Inflammatory macrophage (primary cell): Measurements from ENCODE around the gene DNAJC15.
"Not testable (repeated sequence)": the region's sequence is repeated elsewhere in the genome, so short reads cannot be mapped to it uniquely, and the experiment has no call there.

Source experiments
- DNase-seq, 2 donors: peaks; one replicate each; pipeline ENCODE4 v3.0.0-alpha.2; 2020 to 2022

DNAJC15 gene

GRCh38 chr13:43046259-43046658 lies 22.9 kb downstream of the DNAJC15 start:
- no peak for DNase-seq

DNA sequence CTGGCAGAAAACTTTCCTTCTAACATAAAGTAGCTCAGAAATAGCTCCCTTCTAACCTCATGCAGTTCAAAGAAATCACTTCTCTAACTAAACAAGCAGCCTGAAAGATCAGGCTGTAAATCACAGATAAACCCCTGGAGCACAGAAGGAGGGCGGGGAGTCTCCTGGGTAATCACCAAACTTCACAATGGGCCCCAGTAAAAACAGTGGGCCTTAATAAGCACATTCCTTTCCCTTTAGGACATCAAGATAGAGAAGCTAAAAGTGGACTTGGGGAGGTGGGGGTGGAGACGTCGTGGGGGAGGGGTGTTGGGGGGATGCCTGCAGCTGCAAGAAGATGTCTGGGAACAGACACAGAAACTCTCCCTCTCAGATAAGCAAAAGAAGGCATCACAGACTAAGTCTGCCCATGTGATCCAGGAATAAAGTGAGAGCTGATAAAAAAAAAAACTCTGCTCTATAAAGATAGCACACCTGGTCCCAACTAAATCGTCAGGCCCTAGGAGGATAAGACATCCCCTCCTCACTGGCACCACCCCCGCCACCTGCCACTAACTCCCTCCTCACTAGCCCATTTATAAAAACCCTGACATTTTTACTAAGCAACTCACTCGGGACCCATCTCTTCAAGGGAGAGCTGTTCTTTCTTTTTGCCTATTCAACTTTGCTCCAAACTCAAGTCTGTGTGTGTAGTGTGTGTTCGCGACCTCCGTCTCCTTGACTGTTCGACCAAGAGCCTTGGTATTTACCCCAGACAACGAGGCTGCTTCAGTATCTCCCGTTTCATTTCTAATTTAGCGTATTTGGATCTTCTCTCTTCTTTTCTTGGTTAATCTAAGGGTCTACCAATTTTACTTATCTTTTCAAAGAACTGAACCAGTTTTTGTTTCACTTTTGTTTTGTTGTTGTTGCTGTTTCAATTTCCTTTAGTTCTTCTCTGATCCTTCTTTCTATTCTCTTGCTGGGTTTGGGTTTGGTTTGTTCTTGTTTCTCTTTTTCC lies 31.7 kb downstream of the DNAJC15 start:
- DNase-seq, result peak in 1 of 2 donors; percentile 10

- no peak for DNase-seq
Measured at GRCh38 chr13:43057653-43058317, 34.4 kb downstream of the DNAJC15 start.

- DNase-seq, result peak; percentile 13 to 43
Measured at GRCh38 chr13:43058318-43058674, 34.9 kb downstream of the DNAJC15 start.

DNA sequence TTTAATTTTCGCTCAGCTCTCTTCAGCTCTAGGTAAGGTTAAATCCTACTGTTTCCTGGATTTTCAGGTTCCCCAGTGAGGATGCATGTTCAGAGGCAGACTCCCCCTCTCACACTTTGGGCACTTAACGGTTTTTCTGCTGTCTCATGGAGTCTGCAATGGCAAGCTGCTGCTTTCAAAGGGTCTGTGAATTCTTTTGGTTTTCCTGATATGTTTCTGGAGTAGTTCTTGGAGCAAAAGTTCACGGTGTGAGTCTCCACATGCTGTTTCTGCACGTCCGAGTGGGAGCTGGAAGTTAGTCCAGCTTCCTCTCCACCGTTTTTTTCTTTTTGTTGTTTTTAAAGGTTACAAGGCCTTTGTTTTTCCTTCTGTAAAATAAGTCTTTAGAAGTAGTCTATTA lies 35.4 kb downstream of the DNAJC15 start:
- DNase-seq, result no peak

DNA sequence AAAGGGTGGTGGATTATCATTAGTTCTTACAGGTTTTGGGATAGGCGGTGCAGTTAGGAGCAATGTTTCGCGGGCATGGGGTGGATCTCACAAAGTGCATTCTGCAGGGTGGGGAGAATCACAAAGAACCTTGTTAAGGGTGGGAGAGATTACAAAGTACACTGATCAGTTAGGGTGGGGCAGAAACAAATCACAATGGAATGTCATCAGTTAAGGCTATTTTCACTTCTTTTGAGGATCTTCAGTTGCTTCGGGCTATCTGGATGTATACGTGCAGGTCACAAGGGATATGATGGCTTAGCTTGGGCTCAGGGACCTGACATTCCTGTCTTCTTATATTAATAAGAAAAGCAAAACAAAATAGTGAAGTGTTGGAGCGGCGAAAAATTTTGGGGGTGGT lies 36.4 kb downstream of the DNAJC15 start:
- not testable (repeated sequence) for DNase-seq

- DNase-seq, result not testable (repeated sequence)
Measured at GRCh38 chr13:43060806-43061205, 37.4 kb downstream of the DNAJC15 start.

GRCh38 chr13:43061496-43062280 lies 38.3 kb downstream of the DNAJC15 start:
- no peak for DNase-seq

DNA sequence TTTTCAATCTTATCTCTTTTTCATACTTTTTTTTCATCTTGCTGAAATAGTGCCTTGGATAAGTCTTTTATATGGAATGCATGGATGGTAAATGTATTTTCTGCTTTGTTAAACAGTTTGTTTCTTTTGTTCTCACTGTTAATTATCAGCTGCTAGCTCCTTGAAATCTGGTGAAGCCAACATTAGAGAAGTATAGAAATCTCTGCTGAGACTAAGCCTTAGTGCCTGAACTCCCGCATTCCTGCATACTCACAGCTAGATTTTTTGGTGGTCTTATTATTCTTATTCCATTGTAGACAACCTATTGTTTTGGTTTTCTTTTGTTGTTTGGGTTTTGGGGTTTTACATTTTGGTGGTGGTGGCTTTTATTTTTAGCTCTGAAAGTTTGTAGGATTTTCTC lies 48.4 kb downstream of the DNAJC15 start:
- no peak for DNase-seq

- DNase-seq, result peak; percentile 14 to 26
Measured at GRCh38 chr13:43072394-43072793, 49.0 kb downstream of the DNAJC15 start.

DNA sequence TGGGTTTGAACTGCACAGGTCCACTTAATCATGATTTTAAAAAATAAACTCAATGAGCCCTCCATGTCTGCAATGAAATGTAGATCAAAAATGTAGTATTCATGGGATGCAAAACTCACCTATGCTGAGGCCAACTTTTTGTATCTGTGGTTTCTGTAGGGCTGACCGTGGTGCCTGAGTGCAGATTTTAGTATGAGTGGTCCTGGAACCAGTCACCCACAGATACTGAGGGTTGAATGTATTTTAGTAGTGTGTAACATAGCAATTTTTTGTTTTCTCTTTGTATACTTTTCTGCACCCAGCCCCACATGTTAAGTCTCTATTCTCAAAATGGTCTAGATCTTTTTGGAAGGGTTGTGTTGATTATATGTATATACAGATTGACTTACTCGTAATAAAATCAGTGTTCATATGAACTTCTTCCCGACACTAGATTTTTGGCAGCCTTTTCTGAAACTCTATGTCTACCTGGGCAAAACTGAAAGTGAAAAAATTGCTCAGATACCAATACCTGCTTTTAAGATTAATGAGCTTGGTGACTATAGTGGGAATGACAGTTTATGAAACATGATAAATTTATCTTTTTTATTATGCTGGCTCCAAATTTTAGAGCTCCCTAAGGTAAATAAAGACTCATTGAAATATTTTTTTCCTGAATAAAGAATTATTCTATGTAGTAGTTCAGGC lies 51.6 kb downstream of the DNAJC15 start:
- no peak for DNase-seq

DNA sequence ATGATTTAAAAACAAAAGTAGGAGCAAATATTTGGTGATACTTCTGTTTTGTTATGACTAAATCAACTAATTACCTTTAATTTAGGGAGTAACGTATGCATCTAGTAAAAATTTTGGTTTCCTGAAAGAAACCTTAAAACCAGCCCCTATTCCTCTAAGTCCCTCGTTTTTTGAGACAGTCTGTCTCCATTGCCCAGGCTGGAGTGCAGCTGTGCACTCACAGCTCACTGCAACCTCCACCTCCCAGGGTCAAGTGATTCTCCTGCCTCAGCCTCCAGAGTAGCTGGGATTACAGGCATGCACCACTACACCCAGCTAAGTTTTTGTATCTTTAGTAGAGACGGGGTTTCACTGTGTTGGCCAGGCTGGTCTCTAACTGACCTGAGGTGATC lies 52.1 kb downstream of the DNAJC15 start:
- DNase-seq, result not testable (repeated sequence)

- no peak for DNase-seq
Measured at GRCh38 chr13:43077046-43077445, 53.7 kb downstream of the DNAJC15 start.

DNA sequence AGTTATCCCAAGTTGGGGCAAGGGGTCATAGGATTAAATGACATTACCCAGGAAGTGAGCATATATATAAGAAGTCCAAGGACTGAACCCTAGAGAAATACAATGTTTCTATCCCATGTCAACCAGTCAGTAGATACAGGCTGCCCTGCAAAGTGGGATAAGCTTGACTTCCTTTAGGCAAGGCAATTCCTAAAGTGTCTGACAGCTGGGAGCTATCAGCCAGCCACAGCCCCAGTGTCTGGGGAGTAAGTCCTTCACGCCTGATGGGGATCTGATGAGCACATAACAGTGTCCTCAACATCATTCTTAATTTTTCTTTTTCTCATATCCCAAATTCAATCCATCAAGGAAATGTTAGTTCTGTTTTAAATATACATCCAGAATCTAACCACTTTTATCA lies 54.1 kb downstream of the DNAJC15 start:
- DNase-seq, result no peak

DNA sequence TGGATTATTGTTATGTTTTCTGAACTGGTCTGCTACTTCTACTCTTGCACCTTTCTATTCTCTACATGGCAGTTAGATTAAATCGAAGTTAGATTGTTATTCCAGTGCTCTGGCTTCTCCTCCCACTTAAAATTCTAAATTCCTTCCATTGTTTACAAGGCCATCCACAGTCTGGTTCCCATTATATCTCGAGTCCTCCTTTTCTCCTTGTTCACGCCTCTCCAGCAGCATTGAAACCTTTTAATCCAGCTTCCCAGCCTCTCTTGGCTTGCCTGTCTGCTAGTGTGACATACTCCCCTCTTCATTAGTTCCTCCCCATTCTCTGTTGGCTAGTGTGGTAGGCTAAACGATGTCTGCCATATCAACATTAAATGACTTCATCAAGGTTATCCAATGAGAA lies 54.5 kb downstream of the DNAJC15 start:
- no peak for DNase-seq

DNA sequence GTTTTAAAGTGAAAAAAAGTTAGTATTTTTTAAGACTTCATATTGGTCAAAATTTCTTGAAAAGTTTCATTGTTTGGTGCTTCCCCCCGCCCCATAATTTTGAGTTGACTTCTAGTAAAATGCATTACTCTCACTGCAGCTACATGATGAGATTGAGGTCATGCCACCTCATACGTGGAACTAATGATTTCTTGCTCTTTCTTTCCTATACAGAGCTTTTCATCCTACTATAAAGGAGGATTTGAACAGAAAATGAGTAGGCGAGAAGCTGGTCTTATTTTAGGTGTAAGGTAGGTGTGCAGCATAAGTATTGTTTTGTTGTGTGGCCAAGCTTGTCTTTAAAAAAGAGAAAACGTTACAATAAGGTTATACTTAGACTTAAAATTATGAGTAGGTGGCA lies 55.0 kb downstream of the DNAJC15 start:
- DNase-seq, result no peak

- no peak for DNase-seq
Measured at GRCh38 chr13:43079392-43079931, 56.1 kb downstream of the DNAJC15 start.

DNA sequence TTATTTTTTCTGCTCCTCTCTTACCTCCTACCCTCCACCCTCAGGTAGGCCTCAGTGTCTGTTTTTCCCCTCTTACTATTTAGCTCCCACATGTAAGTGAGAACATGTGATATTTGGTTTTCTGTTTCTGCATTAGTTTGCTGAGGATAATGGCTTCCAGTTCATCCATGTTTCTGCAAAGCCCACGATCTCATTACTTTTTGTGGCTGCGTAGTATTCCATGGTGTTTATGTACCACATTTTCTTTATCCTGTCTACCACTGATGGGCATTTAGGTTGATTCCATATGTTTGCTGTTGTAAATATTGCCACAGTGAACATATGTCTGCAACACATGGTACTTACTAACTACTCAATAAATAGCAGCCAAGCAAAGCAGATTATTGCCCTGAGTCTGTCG lies 56.8 kb downstream of the DNAJC15 start:
- DNase-seq, result no peak

- DNase-seq, result peak; percentile 27 to 42
Measured at GRCh38 chr13:43081866-43082265, 58.5 kb downstream of the DNAJC15 start.

- DNase-seq, result no peak
Measured at GRCh38 chr13:43083750-43084149, 60.4 kb downstream of the DNAJC15 start.

GRCh38 chr13:43085545-43085944 lies 62.2 kb downstream of the DNAJC15 start:
- DNase-seq, result peak in 1 of 2 donors; percentile 45

DNA sequence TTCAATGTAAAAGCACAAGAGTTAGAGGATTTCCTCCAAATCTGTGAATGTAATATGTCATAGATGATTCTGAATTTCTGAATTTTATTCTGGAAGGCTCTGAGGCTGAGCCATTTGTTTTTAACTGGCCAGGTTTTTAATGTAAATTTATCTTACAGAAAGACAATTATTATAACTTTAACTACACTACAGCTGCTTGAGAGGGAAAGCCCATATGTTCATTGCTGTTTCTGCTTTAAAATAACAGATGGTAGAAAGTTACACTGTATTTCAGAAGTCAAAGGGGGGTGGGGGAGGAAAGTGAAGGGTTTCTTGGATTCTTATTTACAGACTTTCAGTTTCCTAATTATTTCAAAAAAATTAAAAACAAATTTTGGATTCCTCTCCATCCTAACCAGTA lies 62.8 kb downstream of the DNAJC15 start:
- no peak for DNase-seq
